ENCODE measurements around the gene BCL11B.

Gene BCL11B

DNA sequence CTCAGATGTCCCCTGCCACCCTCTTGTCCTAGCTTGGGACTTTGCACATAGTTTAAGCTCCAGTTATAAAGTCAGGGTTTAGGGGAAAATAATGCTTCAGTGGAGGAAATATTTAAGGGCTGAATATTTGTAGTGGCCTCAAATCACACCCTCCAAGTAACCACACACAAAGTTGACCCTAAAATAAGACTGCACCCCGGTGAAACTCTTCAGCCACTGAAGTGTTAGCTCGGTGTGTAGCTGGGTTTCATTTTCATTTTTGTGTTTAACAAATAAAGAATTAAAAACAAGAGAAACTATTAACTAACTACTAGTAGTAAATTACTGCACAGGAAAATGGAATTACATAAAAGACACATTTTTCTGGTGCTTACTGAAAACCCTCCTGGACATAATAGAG lies 14.8 kb upstream of the BCL11B start:
- DNase-seq (ENCODE audit: low spot score) = no peak

DNA sequence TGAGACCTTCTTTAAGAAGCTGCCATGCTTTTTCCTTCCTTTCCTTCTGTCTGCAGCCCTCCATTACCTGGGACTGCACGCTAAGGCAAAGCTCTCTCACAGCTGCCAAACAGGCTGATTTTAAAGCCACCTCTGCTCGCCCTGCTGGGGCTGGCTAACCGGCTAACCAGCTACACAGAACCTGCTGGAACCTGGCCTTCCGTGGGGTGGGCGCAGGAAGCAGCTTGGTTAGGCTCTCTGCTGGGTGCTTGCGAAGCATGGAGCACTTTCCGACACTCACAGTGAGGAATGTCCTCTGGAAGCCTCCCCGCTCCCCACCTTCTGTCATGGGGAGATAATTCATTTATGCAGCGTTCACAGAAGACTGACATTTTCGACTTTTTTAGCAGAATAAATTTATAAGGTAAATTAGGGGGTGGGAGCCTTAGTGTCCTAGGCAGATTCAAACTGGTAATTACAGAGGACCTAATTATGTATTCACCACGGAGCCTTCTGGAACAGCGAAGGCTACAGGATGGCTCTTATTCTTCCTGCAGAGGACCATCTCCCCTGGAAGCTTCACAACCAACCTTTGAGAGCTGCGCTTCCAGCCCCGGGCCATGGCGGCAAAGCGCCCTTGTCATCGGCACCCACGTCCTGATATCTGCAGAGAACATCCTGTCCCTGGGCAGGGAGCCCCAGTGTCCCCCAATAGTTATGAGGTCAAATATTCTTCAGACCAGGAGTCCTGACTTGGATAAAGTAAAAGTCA lies 12.4 kb upstream of the BCL11B start:
- no peak for DNase-seq (ENCODE audit: low spot score)

DNA sequence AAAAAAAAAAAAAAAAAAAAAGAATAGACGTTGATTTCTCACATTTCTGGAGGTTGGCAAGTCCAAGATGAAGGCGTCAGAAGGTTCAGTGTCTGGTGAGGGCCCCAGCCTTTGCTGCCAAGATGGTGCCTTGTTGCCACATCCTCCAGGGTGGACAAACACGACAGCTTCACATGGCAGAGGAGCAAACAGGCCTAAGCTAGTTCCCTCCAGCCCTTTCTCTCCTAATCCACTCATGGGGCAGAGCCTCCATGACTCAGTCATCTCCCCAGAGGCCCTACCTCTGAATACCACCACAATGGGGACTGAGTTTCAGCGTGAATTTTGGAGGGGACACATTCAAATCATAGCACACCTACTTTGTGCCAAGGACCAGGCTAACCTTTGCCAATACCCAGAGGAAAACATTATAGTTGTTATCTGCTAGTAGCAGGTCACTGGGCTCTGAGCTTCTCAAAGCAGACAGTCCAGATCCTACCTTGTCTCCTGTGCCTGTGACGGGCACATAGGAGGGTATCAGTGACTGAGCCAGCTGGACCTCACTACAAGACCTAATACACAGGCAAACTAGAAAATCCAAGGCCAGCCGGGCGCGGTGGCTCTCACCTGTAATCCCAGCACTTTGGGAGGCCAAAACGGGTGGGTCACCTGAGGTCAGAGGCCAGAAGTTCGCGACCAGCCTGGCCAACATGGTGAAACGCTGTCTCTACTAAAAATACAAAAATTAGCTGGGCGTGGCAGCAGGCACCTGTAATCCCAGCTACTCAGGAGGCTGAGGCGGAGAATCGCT lies 10.5 kb upstream of the BCL11B start:
- DNase-seq (ENCODE audit: low spot score) = no peak

DNA sequence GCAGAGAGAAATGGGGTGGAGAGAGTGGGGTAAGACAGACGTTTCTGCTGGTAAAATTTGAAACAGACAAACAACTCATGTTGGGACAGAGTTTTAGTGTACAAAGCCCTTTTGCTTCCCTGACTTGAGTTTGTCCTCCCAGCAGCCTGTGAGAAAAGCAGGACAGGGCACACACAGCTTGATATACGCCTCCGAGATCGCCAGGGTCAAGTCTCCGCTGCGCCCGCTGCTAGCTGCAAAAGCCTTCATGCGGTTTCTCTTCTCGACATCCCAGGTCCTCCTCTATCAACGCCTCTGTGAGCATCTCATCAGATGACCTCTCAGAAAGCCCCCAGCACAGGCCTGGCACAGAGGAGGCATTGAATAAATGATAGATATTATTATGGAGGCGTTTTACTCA lies 9.4 kb upstream of the BCL11B start:
- DNase-seq (ENCODE audit: low spot score) = no peak

DNA sequence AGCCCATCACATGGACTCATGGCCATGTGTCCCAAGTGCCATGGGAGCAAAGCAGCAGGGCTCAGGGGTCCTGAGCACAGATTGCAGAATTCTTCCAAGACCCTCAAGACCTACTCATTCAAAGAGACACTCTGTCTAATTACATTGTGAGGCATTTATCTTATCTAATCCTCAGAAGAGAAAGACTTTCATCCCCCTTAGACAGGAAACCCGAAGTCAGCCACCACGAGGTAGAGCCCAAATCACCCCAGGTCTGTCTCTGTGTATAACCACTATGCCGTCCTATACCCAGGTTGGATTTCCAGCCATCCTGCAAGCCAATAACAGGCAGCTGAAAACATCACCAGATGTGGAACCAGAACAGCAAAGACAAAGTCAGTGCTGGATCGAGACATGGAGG lies 8.9 kb upstream of the BCL11B start:
- DNase-seq (ENCODE audit: low spot score) = no peak

DNA sequence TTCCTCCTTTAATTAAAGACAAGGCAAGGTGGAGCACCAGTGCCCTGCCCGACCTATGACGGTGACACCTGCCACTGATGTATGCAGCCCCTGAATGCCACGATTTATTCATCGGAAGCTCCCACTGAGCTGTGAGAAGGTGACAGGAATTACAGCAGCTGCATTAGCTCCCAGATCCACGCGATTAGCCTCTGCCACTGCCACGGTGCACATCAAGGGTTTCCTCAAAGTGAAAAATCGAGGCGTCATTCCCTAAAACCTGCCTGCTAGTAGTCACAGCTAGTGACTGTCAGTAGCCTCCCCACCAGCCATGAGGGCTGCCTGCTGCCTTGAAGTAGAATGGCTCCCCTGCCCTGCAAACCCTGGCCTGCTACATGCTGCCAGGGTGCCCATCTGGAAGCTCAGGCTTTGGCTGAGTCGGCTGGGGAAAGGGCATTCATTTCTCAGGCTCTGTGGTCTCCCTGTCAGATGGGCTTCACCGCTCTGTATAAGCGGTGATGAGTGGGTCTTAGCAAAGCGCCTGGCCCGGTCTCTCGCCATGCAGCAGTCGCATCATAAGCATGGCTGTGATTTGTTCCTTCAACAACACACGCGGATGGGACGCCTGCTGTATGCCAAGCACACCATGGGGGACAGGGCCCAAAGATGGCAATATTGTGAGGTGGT lies 8.2 kb upstream of the BCL11B start:
- DNase-seq (ENCODE audit: low spot score) = no peak

DNA sequence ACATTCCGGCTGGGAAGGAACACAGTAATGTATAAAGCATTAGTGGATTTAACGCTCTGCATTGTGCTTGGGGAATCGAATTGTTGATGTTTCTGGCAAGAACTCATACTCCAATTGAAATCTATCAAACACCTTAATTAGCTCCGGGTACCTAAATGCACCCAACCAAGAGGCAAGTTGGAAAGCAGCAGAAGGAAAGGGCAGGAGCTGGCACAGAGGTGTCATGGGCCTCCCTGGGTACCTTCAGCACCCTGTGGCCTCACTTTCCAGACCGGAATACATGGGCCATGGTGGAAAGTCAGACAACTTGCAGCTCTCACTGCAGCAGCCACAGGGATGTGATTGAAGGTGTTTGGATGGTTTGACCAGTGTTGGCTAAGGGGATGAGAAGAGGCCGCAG lies 6.8 kb upstream of the BCL11B start:
- DNase-seq (ENCODE audit: low spot score) = no peak

DNA sequence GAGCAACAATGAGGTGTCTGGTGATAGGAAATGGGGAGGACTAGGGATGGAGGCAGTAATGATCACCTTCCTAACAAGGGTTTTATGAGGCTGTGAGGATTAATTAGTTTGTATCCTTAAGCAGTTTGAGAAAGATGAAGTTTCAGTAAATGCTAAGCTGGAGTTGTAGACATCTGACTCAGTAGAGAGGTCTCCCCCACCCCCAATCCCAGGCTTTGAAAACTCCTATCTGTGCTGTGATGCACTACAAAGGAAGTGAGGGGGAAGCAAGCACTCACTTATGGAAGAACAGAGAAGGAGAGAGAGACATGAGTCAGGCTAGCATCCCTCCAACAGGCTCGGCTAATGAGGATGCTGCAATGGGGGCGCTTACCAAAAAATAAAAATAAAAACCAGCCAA lies 5.5 kb upstream of the BCL11B start:
- no peak for DNase-seq (ENCODE audit: low spot score)

DNA sequence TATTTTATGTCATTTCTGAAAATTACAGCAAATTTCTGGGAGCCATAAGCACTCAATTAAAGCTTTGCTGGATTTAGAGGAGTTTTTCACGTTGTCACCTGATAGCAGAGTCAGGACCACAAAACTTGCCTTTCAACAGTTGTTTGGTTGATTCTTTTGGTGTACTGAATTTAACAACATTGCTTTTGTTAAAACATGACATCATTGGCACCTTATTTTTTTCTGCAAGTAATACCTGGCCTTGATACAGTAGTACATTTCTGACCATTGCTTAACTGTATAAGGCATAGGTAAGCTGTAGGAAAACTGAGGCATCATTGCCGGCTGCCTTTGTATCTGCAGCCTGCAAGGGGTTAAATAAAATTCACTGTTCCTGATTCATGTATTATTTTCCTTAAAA lies 4.5 kb upstream of the BCL11B start:
- DNase-seq (ENCODE audit: low spot score) = no peak

DNA sequence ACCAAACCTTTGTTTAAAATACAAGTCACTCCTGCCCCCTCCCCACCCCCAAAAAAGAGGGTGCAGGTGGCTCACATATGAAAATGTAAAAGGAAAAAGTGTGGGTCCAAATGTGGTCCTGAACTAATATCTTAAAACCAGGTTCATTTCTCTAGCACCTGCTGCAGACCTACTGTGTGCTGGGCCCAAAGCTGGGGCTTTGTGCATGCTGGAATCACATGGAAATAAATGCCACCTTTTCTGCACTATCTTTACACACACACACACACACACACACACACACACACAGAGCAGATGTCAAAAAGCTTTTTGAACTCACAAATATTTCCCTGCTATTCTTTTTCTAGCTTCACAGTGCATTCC lies 3.2 kb upstream of the BCL11B start:
- no peak for DNase-seq (ENCODE audit: low spot score)

DNA sequence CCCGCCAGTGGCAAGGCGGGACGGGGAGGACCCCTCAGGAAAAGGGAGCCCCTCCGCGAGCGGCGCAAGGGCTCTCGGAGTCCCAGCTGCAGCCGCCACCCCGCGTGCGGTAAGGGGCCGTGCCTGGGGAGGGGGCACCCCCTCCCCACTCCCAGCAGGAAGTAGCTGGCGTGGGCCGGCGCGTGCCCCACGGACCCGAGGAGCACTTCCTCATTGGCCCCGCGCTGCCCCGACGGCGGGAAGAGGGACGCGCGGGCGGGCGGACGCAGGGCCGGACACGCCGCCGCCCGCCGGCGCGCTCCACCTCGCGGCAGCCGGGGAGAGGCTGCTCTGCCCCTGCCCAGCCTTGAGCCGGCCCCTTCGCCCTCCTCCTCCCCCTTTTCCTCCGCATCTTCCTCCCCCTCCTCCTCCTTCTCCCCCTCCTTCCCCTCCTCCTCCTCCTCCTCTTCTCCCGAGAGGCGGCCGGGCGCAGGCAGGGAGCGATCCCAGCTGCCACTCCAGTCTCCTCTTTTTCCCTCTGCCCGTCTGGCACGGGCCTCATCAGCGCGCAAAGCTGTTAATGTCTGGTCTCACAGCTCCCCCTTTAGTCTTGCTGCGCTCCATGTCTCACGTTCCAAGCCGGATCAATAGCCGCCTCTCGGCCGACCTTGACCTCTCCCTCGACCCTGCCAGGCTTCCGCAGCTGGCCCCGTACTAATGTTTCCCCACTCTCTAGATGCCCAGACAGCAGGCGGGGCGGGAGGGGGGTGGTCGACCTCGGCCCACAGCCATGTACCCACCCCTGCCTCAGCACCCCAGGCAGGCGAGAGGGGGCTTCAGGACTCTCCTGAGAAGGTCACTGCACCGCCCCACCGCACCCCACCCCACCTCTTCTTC lies 2.6 kb upstream of the BCL11B start:
- no peak for DNase-seq (ENCODE audit: low spot score)

DNA sequence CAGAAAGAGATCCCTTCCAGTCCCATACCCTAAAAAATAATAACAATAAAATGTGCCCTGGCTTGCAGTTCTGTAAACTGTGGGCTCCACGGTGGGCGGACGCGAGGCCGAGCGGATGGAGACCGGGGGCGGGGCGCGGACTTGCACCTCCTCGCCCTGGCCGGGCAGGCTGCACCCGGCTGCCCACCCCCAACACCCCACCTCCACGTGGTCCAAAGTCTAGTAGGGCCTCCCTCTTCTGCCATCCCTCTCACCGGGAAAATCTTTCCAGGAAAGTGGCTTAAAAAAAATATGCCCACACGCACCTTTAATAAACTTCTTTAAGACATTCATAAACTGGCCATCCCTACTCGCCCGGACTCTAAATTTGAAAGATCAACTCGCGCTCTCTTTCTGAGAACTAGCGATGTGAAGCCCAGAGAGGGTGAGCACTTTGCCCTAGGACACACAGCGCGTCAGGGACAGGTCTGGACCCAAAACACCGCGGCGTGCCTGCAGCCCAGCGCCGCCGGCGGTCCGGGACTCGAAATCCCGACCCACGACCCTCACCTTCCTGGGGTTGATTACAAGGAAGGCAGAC lies 1.9 kb upstream of the BCL11B start:
- DNase-seq (ENCODE audit: low spot score) = no peak

DNA sequence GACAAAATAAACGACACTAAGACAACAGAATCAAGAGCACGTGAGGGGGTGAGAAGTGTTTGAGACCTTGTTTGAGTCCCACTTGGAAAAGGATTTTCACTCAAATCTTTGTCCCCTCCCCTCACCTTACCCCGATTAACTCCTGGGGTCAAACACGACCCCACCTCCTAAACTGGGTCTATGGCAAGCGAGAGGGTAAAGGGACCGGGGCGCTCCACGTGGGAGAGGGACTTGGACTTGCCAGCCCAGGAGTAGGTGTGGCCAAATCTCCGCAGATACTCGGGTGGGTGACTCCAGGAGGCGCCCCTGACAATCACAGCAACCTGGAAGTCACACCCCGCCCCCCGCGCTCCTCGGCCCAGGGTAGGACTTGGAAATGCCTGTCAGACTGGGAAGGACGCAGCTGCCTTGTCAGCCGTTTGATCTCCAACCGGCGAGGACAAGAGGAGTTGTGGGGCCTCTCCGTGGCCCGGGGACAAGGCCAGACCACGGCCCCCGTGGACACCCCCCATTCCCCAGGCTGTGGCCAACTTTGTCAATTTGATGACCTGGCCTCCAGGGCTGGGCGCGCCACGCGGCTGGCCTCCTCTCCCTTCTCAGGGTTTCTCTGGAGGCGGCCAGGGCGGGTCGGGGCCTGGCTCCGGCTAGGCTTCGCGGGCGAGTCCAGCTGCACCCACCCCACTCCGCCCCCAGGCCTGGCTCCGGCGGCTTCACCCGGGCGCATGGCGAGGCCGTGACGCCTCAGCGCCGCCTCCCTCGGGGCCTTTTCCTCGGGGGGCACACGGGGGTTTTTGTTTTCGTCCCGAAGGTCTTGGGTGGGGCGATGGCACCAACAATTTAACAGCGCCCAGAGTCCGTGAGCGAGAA lies 1.1 kb upstream of the BCL11B start:
- DNase-seq (ENCODE audit: low spot score) = no peak

DNA sequence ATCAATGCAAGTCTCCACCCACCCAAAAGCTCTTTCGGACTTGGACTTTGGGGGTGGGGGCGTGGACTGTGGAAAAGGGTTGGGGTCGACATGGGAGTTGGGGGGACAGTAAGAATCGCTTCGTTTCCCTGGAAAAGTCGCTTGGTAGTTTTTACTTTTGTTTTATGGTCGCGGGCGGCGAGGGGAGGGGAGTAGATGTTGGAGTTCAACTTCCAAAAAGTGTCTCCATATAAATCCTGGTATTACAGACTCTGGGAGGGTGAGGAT lies 568 bp upstream of the BCL11B start:
- DNase-seq (ENCODE audit: low spot score) = no peak

DNA sequence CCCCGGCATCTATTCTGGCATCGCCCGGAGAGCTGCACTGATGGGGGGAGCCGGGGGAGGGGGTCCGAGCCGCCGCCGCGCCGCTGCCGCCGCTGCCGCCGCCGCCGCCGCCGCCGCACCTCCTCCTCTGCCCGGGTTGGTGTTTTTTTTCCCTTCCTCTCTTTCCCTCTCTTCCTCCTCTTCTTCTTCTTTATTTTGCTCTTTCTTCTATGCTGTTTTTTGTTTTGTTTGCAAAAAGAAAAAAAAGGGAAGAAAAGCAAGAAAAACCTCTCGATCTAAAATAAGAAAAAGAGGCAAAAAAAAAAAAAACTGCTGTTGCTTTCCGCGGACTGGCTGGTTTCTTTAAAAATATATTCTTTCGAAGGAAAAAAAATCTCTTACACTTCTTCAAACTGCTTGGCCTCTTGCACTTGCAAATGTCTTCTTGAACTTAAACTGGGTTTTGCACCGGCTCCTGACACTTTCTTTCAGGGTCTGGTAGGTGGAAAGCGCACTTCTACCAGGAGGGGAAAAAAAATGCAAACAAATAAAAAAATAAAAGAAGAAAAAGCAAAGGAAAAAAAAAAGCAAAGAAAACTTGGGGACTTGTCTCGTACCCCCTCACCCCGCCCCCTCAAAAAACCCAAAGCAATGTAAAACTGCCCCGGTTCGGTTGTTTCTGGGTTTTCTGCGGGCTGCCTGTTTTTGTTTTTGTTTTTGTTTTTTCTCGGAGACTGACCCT lies 616 bp downstream of the BCL11B start:
- DNase-seq (ENCODE audit: low spot score) = no peak

DNA sequence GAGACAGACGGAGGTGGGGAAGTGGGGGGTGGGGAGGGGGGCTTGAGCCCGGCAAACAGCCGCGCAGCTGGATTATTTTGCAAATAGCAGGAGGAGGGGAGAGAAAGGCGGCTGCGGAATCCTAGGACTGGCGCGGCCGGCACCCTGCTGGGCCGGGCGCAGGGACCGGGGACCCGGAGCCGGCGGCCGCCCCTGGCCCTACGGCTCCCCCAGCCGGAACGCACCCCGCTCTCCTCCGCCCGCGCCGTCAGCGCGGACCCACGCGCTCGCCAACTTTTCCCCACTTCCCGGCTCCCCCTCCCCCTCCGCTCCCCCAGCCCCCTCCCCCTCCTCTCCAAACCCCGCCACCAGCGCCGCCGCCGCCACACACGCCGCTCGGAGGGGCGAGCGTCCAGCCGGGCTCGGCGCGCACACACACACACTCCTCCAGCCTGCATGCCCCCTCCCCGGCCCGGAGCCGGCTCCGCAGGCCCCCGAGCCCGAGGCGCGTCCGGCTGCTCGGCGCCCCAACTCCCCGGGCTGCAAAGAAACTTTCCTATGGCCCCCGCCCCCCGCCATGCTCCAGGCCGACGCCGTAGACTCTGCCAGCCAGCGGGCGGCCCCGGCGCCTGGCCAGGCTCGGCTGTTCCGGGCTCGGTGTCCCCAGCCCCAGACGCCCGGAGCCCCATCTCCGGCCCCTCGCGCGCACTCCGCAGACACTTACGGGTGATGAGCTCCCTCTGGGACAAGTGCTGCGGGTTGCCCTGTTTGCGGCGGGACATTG lies 1.4 kb downstream of the BCL11B start:
- no peak for DNase-seq (ENCODE audit: low spot score)

DNA sequence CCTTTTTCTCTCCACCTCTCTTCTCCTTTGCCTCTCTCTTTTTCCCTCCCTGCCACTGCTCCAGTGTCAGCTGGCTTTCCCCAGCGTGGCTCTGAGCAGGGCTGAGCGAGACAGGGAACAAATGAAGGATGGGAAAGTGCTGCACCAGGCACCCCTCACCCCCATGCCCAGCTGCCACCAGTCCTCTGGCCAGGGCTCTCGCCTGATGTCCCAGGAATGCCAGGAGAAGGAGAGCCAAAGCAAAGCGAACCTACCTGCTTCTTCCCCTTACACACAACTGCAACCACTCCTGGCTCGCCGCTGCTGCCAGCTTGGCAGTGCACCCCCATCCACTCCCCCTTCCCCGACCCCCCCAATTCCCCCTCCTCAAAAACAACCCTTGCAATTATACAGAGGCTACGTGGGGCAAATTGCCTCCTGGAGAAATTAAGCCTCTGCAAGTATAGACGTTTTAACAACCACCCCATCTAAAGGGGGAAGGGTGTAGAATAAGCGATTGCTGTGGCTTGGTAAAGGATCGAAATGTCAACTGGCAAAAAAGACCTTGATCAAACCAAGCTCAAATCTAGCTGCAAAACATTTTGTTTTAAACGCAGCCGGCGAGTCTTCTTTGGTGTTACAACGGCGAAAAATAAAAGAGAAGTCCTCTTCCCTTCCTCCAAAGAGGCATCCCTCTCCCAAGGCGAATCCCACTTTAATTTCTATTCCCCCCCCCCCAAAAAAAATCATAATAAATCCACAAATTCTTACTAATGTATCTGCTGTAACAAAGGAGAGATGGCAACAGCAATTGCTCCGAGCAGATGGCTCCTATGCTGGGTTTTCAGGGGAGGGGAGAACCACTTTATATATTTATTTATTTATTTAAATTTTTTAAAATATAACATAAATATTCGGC lies 2.9 kb downstream of the BCL11B start:
- no peak for DNase-seq (ENCODE audit: low spot score)

Data from NAMALWA (cell line).